K562 (cell line): Measurements from ENCODE around the gene CD248. TPM values are rescaled to one million over a fixed set of nuclear protein-coding genes. Genes with fewer than 3 reads are reported as not detected.
A peak's percentile ranks its signal among the peaks of the same experiment; 100 is the strongest.

Experiments used
- ARHGAP35 ChIP-seq: fragments of 450-650 bp; IDR thresholded peaks from 2 replicates; pipeline ENCODE4 v1.6.1; 2018; ENCODE audit not compliant: partially characterized antibody
- ELF4 ChIP-seq: fragments of 450-650 bp; formaldehyde crosslinking; IDR thresholded peaks from 2 replicates; pipeline ENCODE4 v1.4.0; 2022; ENCODE audit warnings: missing genetic modification characterization
- HCFC1 ChIP-seq: IDR thresholded peaks from 2 replicates; pipeline ENCODE4 v1.6.1; 2012; ENCODE audit warnings: low read depth, low read length, improper control_type of control experiment
- HDAC1 ChIP-seq, 2 experiments: fragments of 450-650 bp; IDR thresholded peaks; 2 replicates each; pipeline ENCODE4 v1.6.1; 2016 to 2017; ENCODE audit warnings: inconsistent platforms in 1 of 2, mild to moderate bottlenecking in 1 of 2, moderate library complexity in 1 of 2
- HDAC3 ChIP-seq: fragments of 450-650 bp; IDR thresholded peaks from 2 replicates; pipeline ENCODE4 v1.6.1; 2018; ENCODE audit warnings: borderline replicate concordance, mild to moderate bottlenecking, moderate library complexity; ENCODE audit not compliant: partially characterized antibody
- OTX1 ChIP-seq: fragments of 450-650 bp; formaldehyde crosslinking; IDR thresholded peaks from 2 replicates; pipeline ENCODE4 v1.4.0; 2022; ENCODE audit warnings: mild to moderate bottlenecking
- PURB ChIP-seq: sonication (generic); formaldehyde crosslinking; IDR thresholded peaks from 2 replicates; pipeline ENCODE4 v1.9.0; 2021; ENCODE audit warnings: low read depth, mild to moderate bottlenecking, missing genetic modification reagents
- SMARCA4 ChIP-seq: fragments of 450-650 bp; IDR thresholded peaks from 2 replicates; pipeline ENCODE4 v1.6.1; 2016
- TOE1 ChIP-seq, 2 experiments: fragments of 450-650 bp in 1 of 2; sonication (generic) in 1 of 2; formaldehyde crosslinking in 1 of 2; IDR thresholded peaks; 2 replicates each; pipeline versions ENCODE4 v1.7.1 to v1.8.0; 2016 to 2022; ENCODE audit warnings: borderline replicate concordance in 2 of 2, mild to moderate bottlenecking in 2 of 2, antibody characterized with exemption in 1 of 2, inconsistent platforms in 1 of 2, low read depth in 1 of 2, missing genetic modification reagents in 1 of 2, moderate library complexity in 1 of 2
- ZFP30 ChIP-seq: fragments of 250-450 bp; sonication (Bioruptor Pico); IDR thresholded peaks from 2 replicates; pipeline ENCODE4 v1.8.0; 2022; ENCODE audit warnings: moderate library complexity, mild to moderate bottlenecking, inconsistent platforms, borderline replicate concordance
- ZNF165 ChIP-seq: fragments of 250-450 bp; sonication (Bioruptor Pico); IDR thresholded peaks from 2 replicates; pipeline ENCODE4 v1.4.0; 2020; ENCODE audit warnings: borderline replicate concordance
- polyA plus RNA-seq, 8 experiments: library from polyadenylated mRNA; depleted of rRNA in 4 of 8; stranded (reverse) in 5 of 8; unstranded in 3 of 8; fragments of >200 nt; fragmentation: Nextera tagmentation in 2 of 8; fragmentation: Illumina TruSeq in 1 of 8; extraction: Ambion mirVana in 2 of 8; extraction: Trizol in 1 of 8; gene quantifications; 2 replicates each; pipeline versions ENCODE4 v1.2.1 to v1.2.3, GENCODE V29; 2011 to 2014; ENCODE audit warnings: inconsistent platforms in 1 of 8, missing spikeins in 1 of 8
- total RNA-seq, 7 experiments: library from RNA; depleted of rRNA in 6 of 7; stranded (reverse); fragments of >200 nt in 6 of 7; fragmentation: Illumina TruSeq in 2 of 7; extraction: Trizol in 2 of 7; gene quantifications; 2 replicates each; pipeline versions ENCODE4 v1.2.1 to v1.2.3, GENCODE V29; 2011 to 2021; ENCODE audit warnings: low replicate concordance in 1 of 7
- TF ChIP-seq, protein P1 (sequence below): fragments of 450-650 bp; formaldehyde crosslinking; IDR thresholded peaks from 2 replicates; pipeline ENCODE4 v1.4.0; 2022; ENCODE audit warnings: missing genetic modification characterization
- TF ChIP-seq, protein P2 (sequence below): fragments of 450-650 bp; formaldehyde crosslinking; conservative IDR thresholded peaks from 2 replicates; pipeline ENCODE4 v1.4.0; 2022; ENCODE audit warnings: mild to moderate bottlenecking, missing genetic modification characterization
- TF ChIP-seq, protein P3 (sequence below), 2 experiments: IDR thresholded peaks in 1 of 2; conservative IDR thresholded peaks in 1 of 2; 2 replicates each; pipeline ENCODE4 v1.6.1; 2016; ENCODE audit warnings: low read depth in 2 of 2, mild to moderate bottlenecking in 1 of 2, missing compliant biosample characterization in 1 of 2, missing genetic modification characterization in 1 of 2, moderate library complexity in 1 of 2

The CD248 gene
- total and polyA plus RNA-seq, 9 of the 15 experiments (the other 6 are each of a cell fraction or from before 2014, with no cell fraction given): 0.09 TPM; not detected in 8

DNA sequence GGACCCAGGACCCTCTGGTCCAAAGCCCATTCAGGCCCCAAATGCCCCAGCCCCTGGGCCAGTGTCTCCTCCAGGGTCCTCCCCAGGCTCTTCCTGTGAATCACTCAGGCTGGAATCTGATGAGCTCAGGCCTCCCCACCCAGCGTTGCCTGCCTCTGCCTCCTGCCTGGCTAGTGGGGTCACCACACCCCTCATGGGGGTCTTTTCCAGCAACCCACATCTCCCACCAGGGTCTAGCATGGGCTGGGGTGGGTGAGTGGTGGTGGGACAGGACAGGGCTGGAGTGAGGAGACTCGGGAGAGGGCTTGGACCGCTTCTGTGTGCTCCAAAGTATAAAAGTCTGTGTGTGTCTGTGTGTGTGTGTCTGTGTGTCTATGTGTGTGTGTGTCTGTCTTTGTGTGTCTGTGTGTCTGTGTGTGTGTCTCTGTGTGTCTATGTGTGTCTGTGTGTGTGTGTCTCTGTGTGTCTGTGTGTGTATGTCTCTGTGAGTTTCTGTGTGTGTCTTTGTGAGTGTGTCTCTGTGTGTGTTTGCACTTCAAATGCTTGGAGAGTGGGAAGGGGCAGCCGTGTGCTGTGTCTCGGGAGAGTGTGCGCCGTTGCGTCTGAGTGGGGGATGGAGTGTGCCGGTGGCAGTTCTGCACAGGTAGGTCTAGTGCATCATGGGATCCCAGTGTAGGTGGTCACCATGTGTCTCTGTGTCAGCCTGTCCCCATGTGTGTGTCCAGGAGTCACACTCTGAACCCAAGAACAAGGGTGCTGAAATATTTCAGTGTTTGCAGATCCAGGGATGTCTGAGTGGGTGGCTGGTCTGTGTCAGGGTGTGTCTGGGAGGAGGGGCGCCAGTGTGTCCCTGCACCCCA, 10.6 kb upstream of the CD248 start (continued):
- TF ChIP-seq TOE1 (IDR thresholded peaks at IDR 0.05; ENCODE audit: borderline replicate concordance) (no peak), TOE1 (CRISPR knock-in tag; IDR thresholded peaks at IDR 0.05; ENCODE audit: borderline replicate concordance, low read depth) (no peak), SMARCA4 (no peak), ZFP30 (CRISPR knock-in tag) (no peak), PURB (no peak), ELF4 (peak; percentile 69; the same call in 1 of the 2 replicates), ARHGAP35 (peak; percentile 41), HDAC1 (IDR thresholded peaks at IDR 0.05) (peak in 1 of 2 experiments; percentile 43; a peak in 1 of 4 replicates), ZNF165 (CRISPR knock-in tag) (no peak), OTX1 (CRISPR knock-in tag) (peak; percentile 69; the same call in 1 of the 2 replicates), HDAC3 (no peak), HCFC1 (no peak)
- TF ChIP-seq, protein P1, sequence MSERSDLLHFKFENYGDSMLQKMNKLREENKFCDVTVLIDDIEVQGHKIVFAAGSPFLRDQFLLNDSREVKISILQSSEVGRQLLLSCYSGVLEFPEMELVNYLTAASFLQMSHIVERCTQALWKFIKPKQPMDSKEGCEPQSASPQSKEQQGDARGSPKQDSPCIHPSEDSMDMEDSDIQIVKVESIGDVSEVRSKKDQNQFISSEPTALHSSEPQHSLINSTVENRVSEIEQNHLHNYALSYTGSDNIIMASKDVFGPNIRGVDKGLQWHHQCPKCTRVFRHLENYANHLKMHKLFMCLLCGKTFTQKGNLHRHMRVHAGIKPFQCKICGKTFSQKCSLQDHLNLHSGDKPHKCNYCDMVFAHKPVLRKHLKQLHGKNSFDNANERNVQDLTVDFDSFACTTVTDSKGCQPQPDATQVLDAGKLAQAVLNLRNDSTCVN (CRISPR knock-in tag): peak; percentile 86; the same call in 1 of the 2 replicates
- TF ChIP-seq, protein P2, sequence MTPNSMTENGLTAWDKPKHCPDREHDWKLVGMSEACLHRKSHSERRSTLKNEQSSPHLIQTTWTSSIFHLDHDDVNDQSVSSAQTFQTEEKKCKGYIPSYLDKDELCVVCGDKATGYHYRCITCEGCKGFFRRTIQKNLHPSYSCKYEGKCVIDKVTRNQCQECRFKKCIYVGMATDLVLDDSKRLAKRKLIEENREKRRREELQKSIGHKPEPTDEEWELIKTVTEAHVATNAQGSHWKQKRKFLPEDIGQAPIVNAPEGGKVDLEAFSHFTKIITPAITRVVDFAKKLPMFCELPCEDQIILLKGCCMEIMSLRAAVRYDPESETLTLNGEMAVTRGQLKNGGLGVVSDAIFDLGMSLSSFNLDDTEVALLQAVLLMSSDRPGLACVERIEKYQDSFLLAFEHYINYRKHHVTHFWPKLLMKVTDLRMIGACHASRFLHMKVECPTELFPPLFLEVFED (CRISPR knock-in tag): peak; percentile 80; the same call in 1 of the 2 replicates
- TF ChIP-seq, protein P3, sequence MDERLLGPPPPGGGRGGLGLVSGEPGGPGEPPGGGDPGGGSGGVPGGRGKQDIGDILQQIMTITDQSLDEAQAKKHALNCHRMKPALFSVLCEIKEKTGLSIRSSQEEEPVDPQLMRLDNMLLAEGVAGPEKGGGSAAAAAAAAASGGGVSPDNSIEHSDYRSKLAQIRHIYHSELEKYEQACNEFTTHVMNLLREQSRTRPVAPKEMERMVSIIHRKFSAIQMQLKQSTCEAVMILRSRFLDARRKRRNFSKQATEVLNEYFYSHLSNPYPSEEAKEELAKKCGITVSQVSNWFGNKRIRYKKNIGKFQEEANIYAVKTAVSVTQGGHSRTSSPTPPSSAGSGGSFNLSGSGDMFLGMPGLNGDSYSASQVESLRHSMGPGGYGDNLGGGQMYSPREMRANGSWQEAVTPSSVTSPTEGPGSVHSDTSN (CRISPR knock-in tag; IDR thresholded peaks at IDR 0.05; ENCODE audit: low read depth): no peak
- TF ChIP-seq, protein P3 (tag; conservative IDR thresholded peaks at IDR 0.05; ENCODE audit: low read depth): no peak
